ENCODE results near the gene CLCN5. TPM values are rescaled to one million over a fixed set of nuclear protein-coding genes. Genes with fewer than 3 reads are reported as not detected.

CLCN5 gene
- total and polyA plus RNA-seq, 10 of the 15 experiments (the other 5 are each of a cell fraction or from before 2014, with no cell fraction given) = 0.33 to 3.8 (median 2.6) TPM

GRCh38 chrX:49976682-49977197, 54.3 kb downstream of the CLCN5 start:
- no peaks in the 10 kb centered on the region for H3K36me3 ChIP-seq (ENCODE audit: control insufficient read depth in 2 of 2, insufficient read depth in 2 of 2, low read length in 1 of 2)
- H3K79me2 ChIP-seq (ENCODE audit: control insufficient read depth, insufficient read depth, low read length) = no peaks in the 10 kb centered on the region
- no peak overlapping the region for H3K27ac ChIP-seq (ENCODE audit: control insufficient read depth, insufficient read depth)
- H4K20me1 ChIP-seq (ENCODE audit: control insufficient read depth, insufficient read depth) = no peaks in the 10 kb centered on the region
- no peak overlapping the region for H3K4me2 ChIP-seq (ENCODE audit: control insufficient read depth, insufficient read depth)
- no peak overlapping the region for H3K9ac ChIP-seq (ENCODE audit: control insufficient read depth, insufficient read depth, low read length)
- ChIA-PET POLR2A (no interaction called here), RAD21 (ENCODE audit: unreplicated experiment) (no interaction called here), SMC1A (ENCODE audit: uncharacterized antibody, unreplicated experiment) (interaction anchor here (0.9 kb wide), 1 partner anchor 23 kb away, joined by 4 read pairs; no protein-coding TSS in a partner anchor), CTCF (no interaction called here)
- H3K27me3 ChIP-seq (replicated peaks in 1 of 2; ENCODE audit: control insufficient read depth in 2 of 2, insufficient read depth in 2 of 2, low read length in 1 of 2) = no peaks in the 10 kb centered on the region
- BruUV-seq (replicated peaks) = no TSS peak
- ATAC-seq (no peak), FAIRE-seq (no peak), DNase-seq (ENCODE audit: low read depth, low spot score) (no peak)
- intact Hi-C loops (cut with micrococcal nuclease; ENCODE audit: unreplicated experiment) = loop anchor here (1.0 kb wide), 1 partner anchor 12 kb away; no protein-coding TSS in a partner anchor
- in situ Hi-C loops (cut with MboI) = no loop called here
- TF ChIP-seq CBX3 (IDR thresholded peaks at IDR 0.05; ENCODE audit: borderline replicate concordance, low read depth) = no peak
- TF ChIP-seq MEF2B (IDR thresholded peaks at IDR 0.05; ENCODE audit: partially characterized antibody, poor library complexity, severe bottlenecking) = no peak
- TF ChIP-seq RELB (IDR thresholded peaks at IDR 0.05; ENCODE audit: low read depth) = no peak
- TF ChIP-seq BCLAF1 (IDR thresholded peaks at IDR 0.05) = no peak
- no peak for TF ChIP-seq ZNF207 (IDR thresholded peaks at IDR 0.05; ENCODE audit: borderline replicate concordance)
- no peak for TF ChIP-seq STAT3 (IDR thresholded peaks at IDR 0.05; ENCODE audit: low read depth, low read length)
- TF ChIP-seq REST (IDR thresholded peaks at IDR 0.05; ENCODE audit: low read depth, low read length) = no peak
- TF ChIP-seq PKNOX1 (IDR thresholded peaks at IDR 0.05) = no peak
- TF ChIP-seq FOS (IDR thresholded peaks at IDR 0.05; ENCODE audit: borderline replicate concordance, extremely low read depth, insufficient read length) = no peak
- no peak for TF ChIP-seq SREBF1 (IDR thresholded peaks at IDR 0.05; ENCODE audit: low read length)
- TF ChIP-seq BRCA1 (IDR thresholded peaks at IDR 0.05; ENCODE audit: low read depth, low read length) = no peak
- no peak for TF ChIP-seq IRF4 (IDR thresholded peaks at IDR 0.05; ENCODE audit: low read depth, low read length)
- no peak for TF ChIP-seq SMC3 (IDR thresholded peaks at IDR 0.05; ENCODE audit: borderline replicate concordance, low read length)
- no peak overlapping the region for H2AFZ ChIP-seq (ENCODE audit: control insufficient read depth, low read depth, low read length)
- H3K4me1 ChIP-seq (ENCODE audit: control insufficient read depth, insufficient read depth, low read length) = no peaks in the 10 kb centered on the region
- H3K9me3 ChIP-seq (replicated peaks; ENCODE audit: control insufficient read depth, insufficient read depth, low read length) = no peaks in the 10 kb centered on the region
- 77% methylated on average over 4 of the region's 4 CpGs for WGBS (ENCODE audit: insufficient coverage, insufficient replicate concordance, low lambda C conversion rate, missing lambda C conversion rate)
- H3K4me3 ChIP-seq = no peak overlapping the region
